Tibial nerve (tissue), 4 donors: ENCODE measurements around the gene FBXW8. TPM values are rescaled to one million over a fixed set of nuclear protein-coding genes. Genes with fewer than 3 reads are reported as not detected.

Experiments used
- DNase-seq, 2 donors: peaks; one replicate each; pipeline ENCODE4 v3.0.0-alpha.2; 2019; ENCODE audit warnings: low spot score in 2 of 2
- H3K27ac ChIP-seq, 4 donors: fragments of 200-600 bp; sonication (generic) in 3 of 4; one replicate each; pipeline ENCODE4 v1.5.1; 2017 to 2019; ENCODE audit warnings: mild to moderate bottlenecking in 1 of 4
- H3K27me3 ChIP-seq, 2 donors: fragments of 200-600 bp; sonication (generic) in 1 of 2; one replicate each; pipeline versions ENCODE4 v1.5.1 to v1.6.0; 2017 to 2019
- H3K36me3 ChIP-seq, 3 donors: fragments of 200-600 bp; sonication (generic); one replicate each; pipeline ENCODE4 v1.5.1; 2018 to 2019
- H3K4me1 ChIP-seq, 4 donors: fragments of 200-600 bp; sonication (generic) in 3 of 4; one replicate each; pipeline ENCODE4 v1.5.1; 2017 to 2019
- H3K4me3 ChIP-seq, 4 donors: fragments of 200-600 bp; sonication (generic) in 3 of 4; one replicate each; pipeline ENCODE4 v1.5.1; 2017 to 2019; ENCODE audit warnings: mild to moderate bottlenecking in 1 of 4, moderate library complexity in 1 of 4
- H3K9me3 ChIP-seq, 4 donors: fragments of 200-600 bp; sonication (generic) in 3 of 4; one replicate each; pipeline ENCODE4 v1.5.1; 2017 to 2019
- EP300 ChIP-seq, 2 donors: sonication (generic); formaldehyde crosslinking; IDR thresholded peaks; one replicate each; pipeline ENCODE4 v1.6.1; 2017; ENCODE audit warnings: antibody characterized with exemption in 2 of 2, mild to moderate bottlenecking in 1 of 2
- POLR2A ChIP-seq, 2 donors: fragments of 450-650 bp; IDR thresholded peaks; one replicate each; pipeline ENCODE4 v1.6.1; 2017; ENCODE audit warnings: antibody characterized with exemption in 2 of 2, mild to moderate bottlenecking in 2 of 2, moderate library complexity in 2 of 2
- WGBS, 2 donors: methylation state at CpG; one replicate each; pipeline ENCODE4 v1.1.5; 2018; 5-methylcytosine and 5-hydroxymethylcytosine counted together
- total RNA-seq, 4 donors: library from RNA; depleted of rRNA; stranded (reverse); fragments of >200 nt; gene quantifications; one replicate each; pipeline ENCODE4 v1.1.0, GENCODE V29; 2016
- TF ChIP-seq, protein P1 (sequence below), 5 experiments: fragments of 200-600 bp in 3 of 5; fragments of 450-650 bp in 2 of 5; sonication (generic) in 3 of 5; IDR thresholded peaks; one replicate each; pipeline ENCODE4 v1.5.1; 2016 to 2019; ENCODE audit warnings: antibody characterized with exemption in 5 of 5, mild to moderate bottlenecking in 3 of 5, moderate library complexity in 2 of 5

The FBXW8 gene
- total RNA-seq, 4 donors from 2014 or later, result 26.7 to 38.4 (median 29.0) TPM

DNA sequence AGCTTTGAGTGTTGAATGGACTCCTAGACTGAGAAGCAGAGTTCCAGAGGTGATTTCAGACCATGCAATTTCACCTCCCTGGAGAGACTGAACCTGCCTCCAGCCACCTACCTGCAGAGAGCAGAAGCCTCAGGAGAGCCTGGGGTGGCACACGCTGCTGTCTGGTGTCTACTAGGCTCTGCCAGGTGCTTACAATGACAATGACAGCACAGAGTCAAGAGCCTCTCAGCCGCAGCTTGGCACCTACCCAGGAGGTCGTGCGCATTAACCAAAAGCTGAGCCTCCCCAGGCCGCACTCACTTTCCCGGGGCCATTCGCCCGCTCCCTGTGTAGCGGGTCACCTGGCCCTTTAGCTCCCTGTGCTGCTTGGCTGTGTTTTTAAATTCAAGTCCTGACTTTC lies 125.3 kb downstream of the FBXW8 start:
- WGBS, 2 donors, result 88 to 90% methylated on average over 9 of the region's 9 CpGs
- Histone ChIP-seq H3K27ac (no peak overlapping the region), H3K9me3 (no peaks in the 10 kb centered on the region), H3K4me3 (no peak overlapping the region), H3K4me1 (peaks cover 0 to 16% (median 3%) of the 10 kb centered on the region in 4 donors), H3K36me3 (no peaks in the 10 kb centered on the region), H3K27me3 (peaks cover 0 to 38% of the 10 kb centered on the region in 2 donors)
- TF ChIP-seq, protein P1, sequence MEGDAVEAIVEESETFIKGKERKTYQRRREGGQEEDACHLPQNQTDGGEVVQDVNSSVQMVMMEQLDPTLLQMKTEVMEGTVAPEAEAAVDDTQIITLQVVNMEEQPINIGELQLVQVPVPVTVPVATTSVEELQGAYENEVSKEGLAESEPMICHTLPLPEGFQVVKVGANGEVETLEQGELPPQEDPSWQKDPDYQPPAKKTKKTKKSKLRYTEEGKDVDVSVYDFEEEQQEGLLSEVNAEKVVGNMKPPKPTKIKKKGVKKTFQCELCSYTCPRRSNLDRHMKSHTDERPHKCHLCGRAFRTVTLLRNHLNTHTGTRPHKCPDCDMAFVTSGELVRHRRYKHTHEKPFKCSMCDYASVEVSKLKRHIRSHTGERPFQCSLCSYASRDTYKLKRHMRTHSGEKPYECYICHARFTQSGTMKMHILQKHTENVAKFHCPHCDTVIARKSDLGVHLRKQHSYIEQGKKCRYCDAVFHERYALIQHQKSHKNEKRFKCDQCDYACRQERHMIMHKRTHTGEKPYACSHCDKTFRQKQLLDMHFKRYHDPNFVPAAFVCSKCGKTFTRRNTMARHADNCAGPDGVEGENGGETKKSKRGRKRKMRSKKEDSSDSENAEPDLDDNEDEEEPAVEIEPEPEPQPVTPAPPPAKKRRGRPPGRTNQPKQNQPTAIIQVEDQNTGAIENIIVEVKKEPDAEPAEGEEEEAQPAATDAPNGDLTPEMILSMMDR (IDR thresholded peaks at IDR 0.05), result no peak
- TF ChIP-seq POLR2A (IDR thresholded peaks at IDR 0.05) (no peak), EP300 (IDR thresholded peaks at IDR 0.05) (no peak)
- no peak for DNase-seq

DNA sequence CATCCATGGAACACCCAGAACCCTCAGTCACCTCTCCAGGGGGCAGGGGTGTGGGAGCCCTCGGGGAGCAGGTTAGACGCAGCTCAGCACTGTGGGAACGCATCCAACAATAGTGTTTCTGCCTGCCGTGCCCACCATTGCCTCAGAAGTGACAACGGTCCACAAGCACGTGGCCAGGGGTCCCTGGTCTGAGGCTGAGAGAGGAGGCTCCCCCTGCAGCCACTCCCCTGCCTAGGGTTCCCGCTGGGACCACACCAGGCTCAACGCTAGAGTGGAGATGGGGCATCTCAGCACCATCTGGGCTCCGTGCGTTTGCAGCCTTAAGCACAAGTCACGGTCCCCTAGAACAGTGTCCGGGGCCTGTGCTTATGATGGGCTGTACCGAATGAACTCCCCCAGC lies 125.8 kb downstream of the FBXW8 start:
- Histone ChIP-seq H3K27me3 (peaks cover 0 to 38% of the 10 kb centered on the region in 2 donors), H3K4me1 (peaks cover 0 to 16% (median 3%) of the 10 kb centered on the region in 4 donors), H3K9me3 (no peaks in the 10 kb centered on the region), H3K4me3 (no peak overlapping the region), H3K36me3 (no peaks in the 10 kb centered on the region), H3K27ac (no peak overlapping the region)
- TF ChIP-seq POLR2A (IDR thresholded peaks at IDR 0.05) (no peak), EP300 (IDR thresholded peaks at IDR 0.05) (no peak)
- TF ChIP-seq, protein P1 (IDR thresholded peaks at IDR 0.05), result no peak
- DNase-seq, result no peak
- 76 to 81% methylated on average over 13 of the region's 13 CpGs for WGBS, 2 donors

DNA sequence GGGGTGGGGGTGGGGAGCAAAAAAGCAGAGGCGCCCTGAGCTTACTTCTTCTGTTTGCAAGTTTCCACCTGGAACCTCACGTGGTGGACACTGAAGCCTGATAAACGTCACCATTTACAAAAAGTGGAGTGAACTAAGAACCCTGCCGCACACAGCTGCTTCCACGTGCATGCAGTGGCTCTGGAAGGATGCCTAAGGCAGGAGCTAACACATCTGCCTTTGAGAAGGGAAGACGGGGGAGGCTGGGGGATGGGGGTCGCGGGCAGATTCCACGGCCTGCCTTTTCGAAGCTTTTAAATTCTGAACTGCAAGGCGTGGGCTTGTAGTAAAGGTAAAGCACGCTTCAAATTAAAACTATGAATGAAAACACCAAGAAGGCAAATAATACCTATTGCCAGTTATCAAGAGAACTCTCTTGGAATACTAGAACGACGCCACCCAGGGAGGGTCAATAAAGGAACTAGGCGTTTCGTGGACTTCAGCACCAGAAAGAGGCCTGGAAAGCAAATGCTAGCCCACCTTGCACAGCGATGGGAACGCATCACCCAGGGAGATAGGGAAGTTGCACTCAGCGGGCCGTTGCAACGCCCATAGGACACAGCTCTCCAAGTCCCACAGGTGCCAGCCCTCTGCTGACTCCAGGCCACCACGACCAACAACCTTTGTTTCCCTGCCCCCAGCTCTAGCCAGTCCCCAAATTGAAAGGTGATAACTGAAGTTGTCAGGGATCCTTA lies 126.7 kb downstream of the FBXW8 start:
- Histone ChIP-seq H3K36me3 (no peaks in the 10 kb centered on the region), H3K27me3 (peaks cover 0 to 38% of the 10 kb centered on the region in 2 donors), H3K4me1 (peaks cover 0 to 16% (median 3%) of the 10 kb centered on the region in 4 donors), H3K9me3 (no peaks in the 10 kb centered on the region), H3K4me3 (no peak overlapping the region), H3K27ac (no peak overlapping the region)
- no peak for DNase-seq
- TF ChIP-seq, protein P1 (IDR thresholded peaks at IDR 0.05), result no peak
- TF ChIP-seq EP300 (IDR thresholded peaks at IDR 0.05) (no peak), POLR2A (IDR thresholded peaks at IDR 0.05) (no peak)
- WGBS, 2 donors, result 52 to 54% methylated on average over 22 of the region's 22 CpGs

DNA sequence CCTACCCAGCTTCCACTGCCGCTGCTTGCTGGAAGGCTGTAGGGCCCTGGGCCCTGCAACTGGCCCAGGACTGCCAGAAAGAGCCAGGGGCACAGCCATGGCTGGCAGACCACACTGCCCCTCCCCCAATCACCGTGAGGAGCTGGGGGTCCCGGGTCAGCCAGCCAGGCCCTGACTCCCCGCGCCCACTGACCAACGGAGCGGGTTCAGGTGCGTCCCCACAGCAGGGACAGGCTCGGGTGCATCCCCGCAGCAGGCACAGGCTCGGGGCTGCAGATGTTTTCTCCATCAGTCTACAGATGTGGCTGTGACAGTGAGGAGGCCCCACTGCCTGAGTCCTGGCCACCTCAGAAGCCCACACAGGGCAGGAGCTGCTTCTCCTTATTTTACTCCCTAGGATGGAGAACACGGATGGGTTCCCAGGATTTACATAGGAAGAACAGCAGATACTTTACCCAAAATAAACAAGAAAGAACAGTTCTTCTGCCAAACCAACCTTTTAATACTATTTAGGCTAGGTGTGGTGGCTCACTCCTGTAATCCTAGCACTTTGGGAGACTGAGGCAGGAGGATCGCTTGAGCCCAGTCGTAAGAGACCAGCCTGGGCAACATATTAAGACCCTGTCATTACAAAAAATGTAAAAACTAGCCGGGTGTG lies 127.4 kb downstream of the FBXW8 start:
- H3K4me1 ChIP-seq, result peaks cover 0 to 12% (median 2%) of the 10 kb centered on the region in 4 donors
- H3K4me3 ChIP-seq, result no peak overlapping the region
- WGBS, 2 donors, result 81 to 91% methylated on average over 5 to 8 of the region's 15 CpGs
- no peak overlapping the region for H3K27ac ChIP-seq
- TF ChIP-seq EP300 (IDR thresholded peaks at IDR 0.05) (no peak), POLR2A (IDR thresholded peaks at IDR 0.05) (no peak)
- TF ChIP-seq, protein P1 (IDR thresholded peaks at IDR 0.05), result no peak
- H3K36me3 ChIP-seq, result no peaks in the 10 kb centered on the region
- DNase-seq, result no peak
- H3K9me3 ChIP-seq, result no peaks in the 10 kb centered on the region
- peaks cover 0 to 36% of the 10 kb centered on the region in 2 donors for H3K27me3 ChIP-seq

DNA sequence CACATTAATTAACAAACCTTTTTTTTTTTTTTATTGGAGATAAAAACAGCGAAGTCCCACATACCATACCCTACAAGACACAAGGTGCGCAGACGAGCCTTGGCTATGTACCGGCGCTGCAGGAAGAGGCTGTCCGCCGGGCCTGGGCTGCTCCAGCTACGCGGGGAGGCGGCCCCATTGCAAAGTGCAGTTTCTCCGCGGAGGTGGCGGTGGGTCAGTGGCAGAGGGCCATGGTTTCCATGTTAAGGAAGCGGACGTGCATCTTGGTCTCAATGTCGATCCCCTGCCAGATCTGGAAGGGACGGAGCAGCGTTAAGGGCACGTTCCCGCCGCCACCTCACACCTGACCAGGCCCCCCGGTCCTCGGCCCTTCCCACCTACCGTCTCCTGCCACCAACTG lies 128.2 kb downstream of the FBXW8 start:
- no peak overlapping the region for H3K4me3 ChIP-seq
- no peak overlapping the region for H3K27ac ChIP-seq
- DNase-seq, result no peak
- TF ChIP-seq, protein P1 (IDR thresholded peaks at IDR 0.05), result no peak
- no peaks in the 10 kb centered on the region for H3K9me3 ChIP-seq
- peaks cover 0 to 28% of the 10 kb centered on the region in 2 donors for H3K27me3 ChIP-seq
- 84 to 92% methylated on average over 24 of the region's 24 CpGs for WGBS, 2 donors
- H3K36me3 ChIP-seq, result no peaks in the 10 kb centered on the region
- peaks cover 0 to 4% (median 0%) of the 10 kb centered on the region in 4 donors for H3K4me1 ChIP-seq
